HG03558 (cell line): ENCODE data around the gene CNOT4.

ENCODE experiments used
- ATAC-seq: cut with Tn5 transposase; IDR thresholded peaks from one replicate; pipeline ENCODE4 v1.9.1; 2021; ENCODE audit warnings: moderate number of reproducible peaks; ENCODE audit not compliant: unreplicated experiment; ENCODE audit errors: extremely low read depth

CNOT4 gene

GRCh38 chr7:135509839-135510591, at the start of gene CNOT4:
Gene CNOT4 (minus strand): TSS chr7:135510102. CDS start chr7:135438331, 71,771 bp downstream.
- peak; percentile 83 for ATAC-seq

DNA sequence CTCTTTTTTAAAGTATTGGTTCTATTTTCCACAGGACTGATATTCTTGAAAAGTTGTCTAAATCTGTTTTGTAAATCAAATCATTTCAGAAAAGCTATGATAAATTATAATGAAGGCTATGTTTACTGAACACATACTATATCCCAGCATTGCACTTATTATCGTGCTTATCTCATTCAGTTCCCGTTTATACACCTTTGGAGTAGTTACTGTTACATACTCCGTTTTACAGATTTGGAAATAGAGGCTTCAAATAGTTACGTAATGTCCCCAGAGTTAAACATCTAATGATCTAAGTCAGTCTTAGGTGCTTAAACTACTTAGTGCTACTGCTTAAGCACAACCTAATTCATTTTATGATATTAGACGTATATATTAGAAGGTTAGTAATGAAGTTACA, 49.0 kb upstream of the CNOT4 start:
- no peak for ATAC-seq

GRCh38 chr7:135558337-135558767, 48.5 kb upstream of the CNOT4 start:
- peak; percentile 53 for ATAC-seq

DNA sequence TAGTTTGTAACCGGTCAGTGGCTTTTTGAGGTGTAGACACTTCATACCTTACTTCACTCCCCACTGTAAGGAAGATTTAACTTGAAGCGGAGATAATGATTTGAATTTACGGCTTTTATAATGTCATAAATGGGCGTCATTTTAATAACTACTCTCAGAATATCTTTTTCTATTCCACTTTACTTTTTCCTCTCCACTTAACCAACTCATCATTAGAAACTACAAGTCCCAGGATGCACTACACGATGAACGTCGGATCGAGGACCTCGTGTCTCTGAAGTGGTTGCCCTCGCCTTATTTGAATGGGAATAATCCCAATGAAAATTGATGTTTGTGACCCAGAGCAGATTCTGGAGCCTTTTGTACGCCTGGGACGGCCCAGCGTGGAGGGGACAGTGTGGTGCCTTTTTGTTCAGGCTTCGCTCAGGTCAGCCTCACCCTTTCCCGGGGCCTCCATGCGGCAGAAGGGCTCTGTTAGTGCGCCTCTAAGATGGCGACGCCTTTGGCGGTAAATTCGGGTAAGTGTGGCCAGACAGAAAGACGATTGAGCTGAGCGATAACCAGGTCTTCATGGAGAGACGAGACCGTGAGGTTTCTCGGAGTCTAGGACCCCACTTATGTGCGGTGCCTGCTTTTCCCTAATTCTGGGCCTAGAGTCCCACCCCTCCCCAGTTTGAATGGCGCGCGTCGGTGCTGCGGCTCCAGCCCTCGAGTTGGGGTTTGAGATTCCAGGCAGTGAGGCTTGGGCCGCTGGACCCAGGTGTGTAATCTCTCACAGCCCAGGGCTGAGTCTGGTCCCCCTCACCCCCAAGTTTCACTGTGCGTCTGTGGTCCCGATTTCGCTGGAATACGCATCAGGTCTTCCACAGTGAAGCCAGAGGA, 47.8 kb upstream of the CNOT4 start, which contains the start of gene NUP205:
Gene NUP205 (plus strand): TSS at position 463 of the 882 bp plus-strand sequence. CDS start 28 bp downstream, at position 491.
- peak; percentile 43 for ATAC-seq

- no peak for ATAC-seq
These were observed 43.4 kb upstream of the CNOT4 start for GRCh38 chr7:135553346-135553745.

DNA sequence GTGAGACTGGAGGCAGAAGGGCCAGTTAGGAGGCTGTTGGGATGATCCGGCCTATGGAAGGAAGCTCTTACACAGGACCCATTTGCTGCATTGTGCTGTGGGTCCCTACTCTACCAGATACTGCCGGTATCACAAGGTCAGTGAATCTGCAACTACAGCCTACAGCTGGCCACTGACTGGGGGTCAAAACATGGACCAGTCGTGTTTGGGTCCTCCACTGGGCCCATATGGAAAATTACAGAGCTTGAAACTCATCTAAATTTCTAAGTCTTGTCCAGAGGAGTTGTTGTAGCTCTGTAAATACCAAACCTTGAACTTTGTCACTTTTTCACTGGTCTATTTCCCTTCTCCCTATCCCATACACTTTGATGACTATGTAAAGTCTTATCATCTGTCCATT, 42.2 kb upstream of the CNOT4 start:
- no peak for ATAC-seq

DNA sequence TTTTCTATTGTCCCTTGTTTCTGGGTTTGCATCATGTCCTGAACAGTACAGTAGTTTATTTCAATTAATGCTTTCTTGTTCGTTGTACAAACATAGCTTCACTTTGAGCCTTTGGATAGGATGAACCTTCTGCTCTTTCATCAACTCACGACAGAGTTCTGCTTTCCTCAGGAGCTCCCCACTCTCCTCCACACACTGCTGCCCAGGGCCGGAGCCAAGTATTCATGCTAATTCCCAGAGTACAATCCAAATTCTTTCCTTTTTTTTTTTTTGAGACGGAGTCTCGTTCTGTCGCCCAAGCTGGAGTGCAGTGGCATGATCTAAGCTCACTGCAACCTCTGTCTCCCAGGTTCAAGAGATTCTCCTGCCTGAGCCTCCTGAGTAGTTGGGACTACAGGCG, 40.3 kb upstream of the CNOT4 start:
- no peak for ATAC-seq

DNA sequence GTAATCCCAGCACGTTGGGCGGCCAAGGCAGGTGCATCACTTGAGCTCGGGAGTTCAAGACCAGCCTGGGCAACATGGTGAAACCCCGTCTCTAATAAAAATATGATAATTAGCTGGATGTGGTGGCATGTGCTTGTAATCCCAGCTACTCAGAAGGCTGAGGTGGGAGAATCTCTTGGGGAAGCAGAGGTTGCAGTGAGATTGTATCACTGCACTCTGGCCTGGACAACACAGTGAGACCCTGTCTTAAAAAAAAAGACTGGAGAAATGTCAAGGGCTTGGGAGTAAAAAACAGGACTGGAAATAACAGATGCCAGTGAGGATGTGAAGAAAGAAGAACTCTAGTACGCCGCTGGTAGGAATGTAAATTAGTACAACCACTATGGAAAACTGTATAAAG, 31.1 kb upstream of the CNOT4 start:
- ATAC-seq = no peak

- no peak for ATAC-seq
These were observed 29.7 kb upstream of the CNOT4 start for GRCh38 chr7:135539629-135540028.

DNA sequence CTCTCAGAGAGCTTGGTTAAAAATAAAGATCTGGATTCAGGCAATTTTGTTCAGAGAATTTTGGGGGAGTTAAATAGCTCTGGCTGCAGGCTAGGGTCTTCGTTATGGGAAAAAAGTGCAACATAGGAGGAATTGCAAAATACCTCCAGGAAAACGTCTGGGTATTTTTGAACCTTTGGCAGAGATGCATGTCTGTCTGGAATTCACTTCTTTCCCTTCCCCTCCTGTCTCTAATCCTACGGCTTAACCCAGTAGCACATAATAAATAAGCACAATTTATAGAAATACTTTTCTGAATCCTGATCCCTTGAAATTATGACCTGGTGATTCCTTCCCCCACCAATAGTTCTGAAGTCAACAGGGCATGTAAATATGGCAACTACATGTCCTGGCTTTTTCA, 28.5 kb upstream of the CNOT4 start:
- no peak for ATAC-seq

DNA sequence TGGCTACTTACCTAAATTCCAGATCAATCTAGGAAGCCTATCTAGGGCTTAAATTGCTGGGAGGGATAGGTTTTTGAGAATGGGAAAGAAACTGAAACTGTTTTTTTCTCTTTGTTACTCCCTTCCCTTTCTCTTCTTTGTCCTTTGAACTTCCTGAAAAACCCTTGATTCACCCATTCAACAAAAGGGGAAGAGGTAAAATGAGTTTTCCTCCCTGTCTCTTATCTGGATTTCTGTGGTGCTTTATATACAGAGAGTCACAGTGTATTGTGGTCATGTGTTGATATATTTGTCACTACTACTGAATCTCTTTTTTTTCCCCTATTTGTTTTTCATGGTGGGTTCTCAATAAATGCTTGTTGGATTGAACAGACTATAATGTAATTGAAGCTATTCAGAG, 28.0 kb upstream of the CNOT4 start:
- ATAC-seq = no peak

GRCh38 chr7:135537453-135537852, 27.6 kb upstream of the CNOT4 start:
- no peak for ATAC-seq

- no peak for ATAC-seq
These were observed 26.2 kb upstream of the CNOT4 start for GRCh38 chr7:135536150-135536549.

GRCh38 chr7:135527025-135527424, 17.1 kb upstream of the CNOT4 start:
- ATAC-seq = no peak

DNA sequence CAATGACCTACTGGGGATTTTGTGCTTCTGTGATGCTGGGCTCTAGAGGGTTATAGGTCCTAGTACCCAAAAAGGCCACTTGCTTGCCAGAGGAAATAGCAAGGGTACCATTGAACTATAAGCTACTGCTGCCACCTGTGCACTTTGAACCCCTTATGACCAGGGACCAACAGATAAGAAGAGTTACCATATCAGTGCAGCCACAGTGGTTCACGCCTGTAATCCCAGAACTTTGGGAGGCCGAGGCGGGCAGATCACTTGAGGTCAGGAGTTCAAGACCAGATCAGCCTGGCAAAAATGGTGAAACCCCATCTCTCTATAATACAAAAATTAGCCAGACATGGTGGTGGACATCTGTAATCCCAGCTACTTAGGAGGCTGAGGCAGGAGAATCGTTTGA, 15.5 kb upstream of the CNOT4 start:
- no peak for ATAC-seq

DNA sequence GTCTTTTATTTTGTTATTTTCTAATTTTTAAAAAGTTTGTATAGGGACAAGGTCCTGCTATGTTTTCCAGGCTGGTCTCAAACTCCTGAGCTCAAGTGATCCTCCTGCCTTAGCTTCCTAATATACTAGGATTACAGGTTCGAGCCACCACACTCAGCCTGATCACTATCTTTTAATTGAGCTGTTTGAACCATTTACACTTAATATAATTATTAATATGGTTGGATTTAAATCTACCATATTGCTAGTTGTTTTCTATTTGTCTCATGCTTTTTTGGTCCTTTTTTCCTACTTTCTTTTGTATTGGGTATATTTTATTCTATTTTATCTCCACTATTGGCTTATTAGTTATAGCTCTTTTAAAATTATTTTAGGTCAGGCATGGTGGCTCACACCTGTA, 13.2 kb upstream of the CNOT4 start:
- no peak for ATAC-seq

DNA sequence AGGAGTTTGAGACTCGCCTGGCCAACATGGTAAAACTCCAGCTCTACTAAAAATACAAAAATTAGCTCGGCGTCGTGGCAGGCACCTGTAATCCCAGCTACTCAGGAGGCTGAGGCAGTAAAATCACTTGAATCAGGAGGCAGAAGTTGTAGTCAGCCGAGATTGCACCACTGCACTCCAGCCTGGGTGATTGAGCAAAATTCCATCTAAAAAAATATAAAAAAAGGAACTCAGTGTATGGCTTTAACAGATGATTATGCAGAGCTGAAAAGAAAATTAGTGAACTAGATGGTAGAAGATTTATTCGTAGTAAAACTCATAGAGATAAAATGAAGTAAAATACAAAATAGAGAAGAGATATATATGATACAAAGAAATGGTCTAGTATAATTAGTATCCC, 12.6 kb upstream of the CNOT4 start:
- ATAC-seq = no peak

GRCh38 chr7:135519871-135520270, 10.0 kb upstream of the CNOT4 start:
- ATAC-seq = no peak

DNA sequence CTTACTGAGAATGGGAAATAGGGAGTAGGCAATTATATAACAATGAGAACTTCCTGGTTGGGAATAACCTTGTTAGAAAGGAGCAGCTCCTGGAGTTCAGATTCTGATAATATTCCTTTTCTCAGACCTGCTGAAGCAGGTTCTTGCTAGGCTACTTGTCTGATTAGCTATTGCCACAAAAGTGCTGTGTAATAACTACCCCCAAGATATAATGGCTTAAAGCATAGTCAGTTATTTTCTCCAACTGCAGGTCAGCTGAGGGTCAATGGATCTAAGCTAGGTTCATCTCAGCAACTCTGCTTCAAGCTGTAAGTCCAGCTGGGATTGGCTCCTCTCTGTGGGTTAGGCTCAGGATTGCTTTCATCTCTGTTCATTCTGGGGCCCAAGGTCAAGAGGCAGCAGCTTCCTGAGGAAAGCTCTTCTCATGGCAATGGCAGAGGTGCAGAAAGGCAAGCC, 9.4 kb upstream of the CNOT4 start:
- no peak for ATAC-seq

DNA sequence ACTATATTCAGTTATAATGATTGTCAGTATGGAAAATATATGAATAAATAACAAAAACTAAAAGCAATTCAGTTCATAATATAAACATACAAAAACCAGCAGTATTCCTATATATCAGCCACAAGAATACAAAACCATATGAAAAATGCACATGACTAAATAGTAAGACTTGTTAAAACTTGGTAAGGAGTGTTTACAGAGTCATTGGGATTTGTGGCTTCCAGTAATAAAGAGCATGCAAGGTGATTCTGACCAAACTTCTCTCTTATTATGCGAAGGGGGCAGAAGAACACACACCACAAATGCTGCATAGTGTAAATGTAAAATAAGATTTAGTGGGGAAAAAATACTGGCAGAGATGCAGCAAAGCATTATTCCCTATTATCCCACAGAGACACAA, 8.8 kb upstream of the CNOT4 start:
- ATAC-seq = no peak

DNA sequence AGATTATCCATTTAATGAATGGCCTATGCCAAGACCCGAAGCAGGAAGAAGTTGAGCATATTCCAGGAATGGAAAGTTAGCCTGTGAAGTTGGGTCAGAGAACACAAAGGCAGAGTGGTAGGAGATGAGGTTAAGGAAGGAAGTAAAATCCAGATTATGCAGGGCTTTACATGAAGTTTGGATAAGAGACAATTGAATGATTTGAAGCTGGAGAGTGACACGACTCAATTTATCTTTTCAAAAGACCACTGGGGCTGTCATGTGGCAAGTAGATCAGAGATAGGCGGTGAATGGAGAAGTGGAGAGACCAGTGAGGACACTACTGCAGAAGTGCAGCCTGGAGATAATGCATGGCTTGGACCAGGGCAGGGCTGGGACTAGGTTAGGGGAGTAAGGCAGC, 7.2 kb upstream of the CNOT4 start:
- no peak for ATAC-seq
